ENCODE results near the gene PRAMEF33.
"Not testable (repeated sequence)": the region's sequence is repeated elsewhere in the genome, so short reads cannot be mapped to it uniquely, and the experiment has no call there.

The PRAMEF33 gene

GRCh38 chr1:13303239-13303638 is at the start of gene PRAMEF33:
PRAMEF33 (plus strand) TSS chr1:13303539; CDS start chr1:13305955, 2,416 bp downstream.
- not testable (repeated sequence) for DNase-seq (ENCODE audit: low read depth)

- DNase-seq (ENCODE audit: low read depth): not testable (repeated sequence)
These were observed 49.4 kb upstream of the PRAMEF33 start, which contains the start of gene PRAMEF5 for GRCh38 chr1:13253898-13254297. PRAMEF5 (plus strand) TSS chr1:13254198; CDS start chr1:13259269, 5,071 bp downstream.

GRCh38 chr1:13265124-13265523 is 38.2 kb upstream of the PRAMEF33 start:
- DNase-seq (ENCODE audit: low read depth): not testable (repeated sequence)

- not testable (repeated sequence) for DNase-seq (ENCODE audit: low read depth)
These were observed 26.3 kb upstream of the PRAMEF33 start for GRCh38 chr1:13277016-13277415.

- not testable (repeated sequence) for DNase-seq (ENCODE audit: low read depth)
These were observed 23.7 kb upstream of the PRAMEF33 start for GRCh38 chr1:13279617-13280016.

GRCh38 chr1:13285037-13285436 is 18.3 kb upstream of the PRAMEF33 start, which contains the start of gene PRAMEF8:
PRAMEF8 (minus strand) TSS chr1:13285137; CDS start chr1:13284091, 1,046 bp downstream.
- DNase-seq (ENCODE audit: low read depth): not testable (repeated sequence)

GRCh38 chr1:13289030-13289429 is 14.3 kb upstream of the PRAMEF33 start:
- DNase-seq (ENCODE audit: low read depth): not testable (repeated sequence)

GRCh38 chr1:13297216-13297931 is 6.0 kb upstream of the PRAMEF33 start:
- DNase-seq (ENCODE audit: low read depth): not testable (repeated sequence)

- DNase-seq (ENCODE audit: low read depth): not testable (repeated sequence)
These were observed 4.6 kb upstream of the PRAMEF33 start for GRCh38 chr1:13298699-13299098.

- DNase-seq (ENCODE audit: low read depth): not testable (repeated sequence)
These were observed 1.1 kb upstream of the PRAMEF33 start for GRCh38 chr1:13302197-13302596.

- DNase-seq (ENCODE audit: low read depth): not testable (repeated sequence)
These were observed 11.9 kb downstream of the PRAMEF33 start, which contains the start of gene PRAMEF15 for GRCh38 chr1:13315281-13315680. PRAMEF15 (plus strand) TSS chr1:13315581; CDS start chr1:13318408, 2,827 bp downstream.

- DNase-seq (ENCODE audit: low read depth): not testable (repeated sequence)
These were observed 39.2 kb downstream of the PRAMEF33 start for GRCh38 chr1:13342496-13342895.

- not testable (repeated sequence) for DNase-seq (ENCODE audit: low read depth)
These were observed 43.7 kb downstream of the PRAMEF33 start, which contains the start of gene PRAMEF14 for GRCh38 chr1:13347034-13347433. PRAMEF14 (minus strand) TSS chr1:13347134; CDS start chr1:13345314, 1,820 bp downstream.

GRCh38 chr1:13353476-13353875 is 50.1 kb downstream of the PRAMEF33 start:
- not testable (repeated sequence) for DNase-seq (ENCODE audit: low read depth)

- DNase-seq (ENCODE audit: low read depth): not testable (repeated sequence)
These were observed 51.1 kb downstream of the PRAMEF33 start for GRCh38 chr1:13354475-13354874.

GRCh38 chr1:13356774-13357173 is 53.4 kb downstream of the PRAMEF33 start:
- not testable (repeated sequence) for DNase-seq (ENCODE audit: low read depth)

Measured in activated T-helper 1 cell treated with Interleukin-2 at 50 U/mL for 16 hours (primary cell).